Activated T-cell treated with anti-CD3 and anti-CD28 coated beads for 4 hours (primary cell): ENCODE measurements around the gene IBA57.
"Not testable (repeated sequence)": the region's sequence is repeated elsewhere in the genome, so short reads cannot be mapped to it uniquely, and the experiment has no call there.

Experiments
- DNase-seq: peaks from one replicate; pipeline ENCODE4 v3.0.0-alpha.2; 2020

The IBA57 gene

DNA sequence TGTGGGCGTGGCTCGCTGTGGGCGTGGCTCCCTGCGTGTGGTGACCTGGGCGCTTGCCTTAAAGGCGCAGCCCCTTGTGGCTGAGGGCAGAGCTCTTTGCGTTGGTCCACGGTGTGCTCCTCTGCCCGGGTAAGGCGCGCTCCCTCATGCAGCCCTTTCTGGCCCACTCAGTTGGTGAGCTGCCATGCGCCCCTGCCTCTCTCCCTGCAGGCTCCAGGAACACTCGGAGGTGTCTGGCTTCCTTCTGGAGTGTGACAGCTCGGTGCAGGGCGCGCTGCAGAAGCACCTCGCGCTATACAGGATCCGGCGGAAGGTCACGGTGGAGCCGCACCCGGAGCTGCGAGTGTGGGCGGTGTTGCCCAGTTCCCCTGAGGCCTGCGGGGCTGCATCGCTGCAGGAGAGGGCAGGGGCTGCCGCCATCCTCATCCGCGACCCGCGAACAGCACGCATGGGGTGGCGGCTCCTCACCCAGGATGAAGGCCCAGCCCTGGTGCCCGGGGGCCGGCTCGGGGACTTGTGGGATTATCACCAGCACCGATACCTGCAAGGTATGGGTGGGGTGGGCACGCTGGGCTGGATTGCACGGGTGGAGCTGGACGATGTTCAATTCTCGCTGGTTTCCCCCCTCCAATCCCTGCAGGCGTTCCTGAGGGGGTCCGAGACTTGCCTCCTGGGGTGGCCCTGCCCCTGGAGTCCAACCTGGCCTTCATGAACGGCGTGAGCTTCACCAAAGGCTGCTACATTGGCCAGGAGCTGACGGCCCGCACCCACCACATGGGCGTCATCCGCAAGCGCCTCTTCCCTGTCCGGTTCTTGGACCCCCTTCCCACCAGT, 9.1 kb downstream of the IBA57 start:
- DNase-seq, result no peak

DNA sequence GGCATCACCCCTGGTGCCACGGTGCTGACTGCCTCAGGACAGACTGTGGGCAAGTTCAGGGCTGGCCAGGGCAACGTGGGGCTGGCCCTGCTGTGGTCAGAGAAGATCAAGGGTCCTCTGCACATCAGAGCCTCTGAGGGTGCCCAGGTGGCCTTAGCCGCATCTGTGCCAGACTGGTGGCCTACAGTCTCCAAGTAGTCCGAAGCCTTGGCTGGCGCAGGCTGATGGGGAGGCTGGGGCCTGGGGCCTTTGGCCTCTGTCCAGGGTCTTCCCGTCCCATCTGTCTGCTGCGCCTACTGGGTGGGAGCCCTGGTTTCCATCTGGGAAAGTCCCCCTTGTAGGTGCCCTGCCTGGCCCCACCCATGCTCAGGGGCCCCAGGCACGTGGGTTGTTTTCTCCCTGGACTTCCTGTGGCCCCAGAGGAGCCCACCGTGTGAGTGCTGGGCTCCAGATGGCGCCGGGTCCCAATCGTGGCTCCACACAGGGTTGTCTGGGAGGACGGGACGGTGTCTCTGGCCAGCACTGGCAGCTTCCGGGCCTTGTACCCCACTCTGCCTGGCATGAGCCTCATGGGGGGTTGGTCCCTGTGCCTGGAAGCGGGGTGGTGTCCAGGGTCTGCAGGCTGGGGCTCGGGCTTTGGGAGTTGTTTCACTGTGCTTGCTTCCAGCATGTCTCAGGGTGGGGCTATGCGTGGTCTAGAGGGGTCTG, 9.9 kb downstream of the IBA57 start:
- DNase-seq, result no peak

DNA sequence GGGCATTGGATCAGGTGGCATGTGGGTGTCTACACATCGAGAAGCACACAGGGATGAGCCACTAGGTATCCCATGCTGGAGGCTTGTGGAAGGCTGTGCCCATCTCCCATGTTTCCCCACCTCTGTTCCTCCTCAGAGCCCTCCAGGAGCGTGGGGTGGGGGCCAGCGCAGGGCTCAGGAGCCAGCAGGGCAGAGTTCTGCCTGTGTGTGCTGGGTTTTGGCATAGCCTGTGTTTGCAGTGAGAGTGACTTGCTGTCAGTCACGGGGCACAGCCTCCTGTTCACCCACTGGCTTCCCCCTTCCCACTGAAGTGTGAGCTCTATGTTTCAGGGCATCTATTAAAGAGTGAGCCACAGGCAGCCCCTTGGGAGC, 10.4 kb downstream of the IBA57 start:
- DNase-seq, result no peak

DNA sequence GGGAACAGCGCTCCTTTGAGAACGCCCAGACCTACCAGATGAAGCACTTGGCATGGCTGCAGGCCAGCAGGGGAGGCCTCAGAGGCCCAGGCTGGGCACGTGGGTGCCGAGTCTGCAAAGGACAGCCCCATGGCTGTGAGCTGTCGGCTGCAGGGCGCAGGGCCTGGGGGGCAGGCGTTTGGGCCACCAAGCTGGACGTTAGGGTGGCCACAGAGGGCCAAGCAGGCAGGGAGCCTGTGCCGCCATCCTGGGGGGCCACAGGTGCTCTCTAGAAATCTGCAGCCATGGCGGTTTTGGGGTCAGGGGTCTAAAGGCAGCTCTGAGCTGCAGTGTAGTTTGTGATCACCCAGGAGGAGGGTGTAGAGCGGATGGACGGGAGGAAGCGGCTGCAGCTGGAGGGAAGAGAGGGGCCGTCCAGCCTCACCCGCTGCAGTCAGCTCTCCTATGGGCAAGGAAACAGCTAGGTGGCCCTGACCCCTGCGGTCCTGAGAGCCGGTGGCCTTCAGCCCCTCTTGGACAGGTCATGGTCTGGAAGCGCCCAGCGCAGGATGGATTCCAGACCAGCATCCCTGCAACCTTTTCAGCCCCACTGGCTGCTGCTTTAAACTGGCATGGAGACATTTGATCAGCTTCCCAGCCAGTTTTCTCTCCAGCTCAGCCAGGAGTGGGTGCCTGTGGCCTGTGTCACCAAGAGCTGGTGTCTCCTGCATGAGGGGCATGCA, 11.0 kb downstream of the IBA57 start:
- no peak for DNase-seq

DNA sequence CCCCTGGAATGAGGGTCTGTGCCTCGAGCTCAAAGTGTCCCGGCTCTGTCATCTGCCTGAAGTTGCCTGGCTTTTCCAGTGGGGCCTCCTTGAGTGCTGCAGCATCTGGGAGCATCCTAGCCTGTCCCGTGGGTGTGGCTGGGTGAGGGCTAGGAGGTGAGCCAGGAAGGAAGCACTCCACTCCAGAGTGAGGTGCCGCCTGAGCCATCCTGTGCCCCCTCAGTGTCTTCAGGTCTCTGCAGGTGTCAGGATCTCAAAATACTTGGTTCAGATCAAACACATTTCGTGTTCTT, 11.5 kb downstream of the IBA57 start:
- no peak for DNase-seq

DNA sequence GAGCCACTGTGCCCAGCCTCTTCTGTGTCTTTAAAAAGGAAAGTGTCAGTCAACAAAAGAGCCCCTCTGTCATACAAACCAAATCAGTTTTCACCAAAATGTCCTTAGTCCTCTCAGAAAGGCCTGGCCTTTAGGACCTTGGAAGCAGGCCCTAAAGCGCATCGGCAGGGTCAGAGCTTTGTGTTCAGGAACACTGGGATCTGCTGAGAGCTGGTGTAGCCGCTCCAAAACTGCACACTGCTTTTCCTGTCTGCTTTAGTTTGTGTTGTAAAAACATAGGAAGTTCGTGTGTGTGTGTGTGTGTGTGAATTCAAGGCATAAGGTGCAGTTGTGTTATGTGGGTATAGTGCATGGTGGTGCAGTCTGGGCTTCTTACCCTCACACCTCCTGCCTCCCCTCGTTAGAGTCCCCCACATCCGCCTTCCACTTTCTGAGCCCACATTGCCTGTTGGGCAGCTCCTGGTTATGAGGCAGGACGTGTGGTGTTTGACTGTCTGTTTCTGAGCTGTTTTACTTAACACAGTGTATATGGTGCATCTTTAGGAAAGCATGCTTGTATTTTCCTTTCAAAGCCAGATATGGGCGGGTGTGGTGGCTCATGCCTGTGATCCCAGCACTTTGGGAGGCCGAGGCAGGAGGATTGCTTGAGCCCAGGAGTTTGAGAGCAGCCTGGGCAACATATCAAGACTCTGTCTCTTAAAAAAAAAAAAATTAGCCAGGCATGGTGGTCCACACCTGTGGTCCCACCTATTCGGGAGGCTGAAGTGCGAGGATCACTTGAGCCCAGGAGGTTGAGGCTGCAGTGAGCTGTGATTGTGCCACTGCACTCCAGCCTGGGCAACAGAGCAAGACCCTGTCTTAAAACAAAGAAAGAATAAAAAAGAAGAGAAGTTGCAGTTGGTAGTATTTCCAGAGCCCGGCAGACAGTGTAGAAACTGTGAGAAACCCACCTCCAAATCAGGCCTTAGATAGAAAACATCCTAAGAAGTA, 12.4 kb downstream of the IBA57 start:
- no peak for DNase-seq

DNA sequence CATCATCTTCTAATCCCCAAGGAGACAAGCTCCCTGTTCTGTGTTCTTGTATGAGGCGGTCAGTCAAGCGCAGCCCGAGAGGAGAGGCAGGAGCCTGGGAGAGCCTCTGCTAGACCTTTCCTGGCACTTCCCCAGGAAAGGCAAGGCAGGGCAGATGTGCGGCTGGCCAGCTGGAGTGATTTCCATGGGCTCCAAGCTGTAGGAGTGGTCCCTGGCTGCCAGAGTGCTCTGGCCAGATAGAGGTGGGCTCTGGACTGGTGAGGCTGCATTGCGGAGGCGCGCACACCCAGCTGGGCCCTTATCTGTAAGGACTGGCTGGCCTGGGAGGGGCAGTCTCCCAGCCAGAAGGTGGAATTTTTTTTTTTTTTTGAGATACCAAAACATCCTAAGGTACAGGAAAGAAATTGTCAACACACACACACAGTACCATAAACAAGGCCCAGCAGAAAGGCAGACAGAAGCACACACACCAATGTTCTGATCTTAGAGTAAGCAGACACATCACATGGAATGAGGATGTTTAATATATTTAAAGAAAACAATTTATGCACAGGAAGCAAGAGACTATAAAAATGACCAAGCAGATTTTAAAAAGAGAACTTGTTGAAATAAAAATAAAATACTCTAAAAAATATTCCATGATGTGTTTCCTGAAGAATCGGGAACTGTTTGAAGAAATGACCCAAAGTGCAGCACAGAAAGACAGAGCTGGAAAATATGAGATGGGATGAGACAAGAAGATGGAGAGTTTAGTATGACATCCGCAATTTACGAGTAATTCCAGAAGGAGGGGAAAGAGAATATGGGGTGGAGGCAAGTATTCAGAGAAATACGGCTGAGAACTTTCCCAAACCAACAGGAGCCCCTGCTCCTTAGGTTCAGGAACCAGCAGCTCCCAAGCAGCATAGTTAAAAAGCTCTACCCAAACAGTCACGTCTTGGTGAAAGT, 13.4 kb downstream of the IBA57 start:
- DNase-seq, result no peak

DNA sequence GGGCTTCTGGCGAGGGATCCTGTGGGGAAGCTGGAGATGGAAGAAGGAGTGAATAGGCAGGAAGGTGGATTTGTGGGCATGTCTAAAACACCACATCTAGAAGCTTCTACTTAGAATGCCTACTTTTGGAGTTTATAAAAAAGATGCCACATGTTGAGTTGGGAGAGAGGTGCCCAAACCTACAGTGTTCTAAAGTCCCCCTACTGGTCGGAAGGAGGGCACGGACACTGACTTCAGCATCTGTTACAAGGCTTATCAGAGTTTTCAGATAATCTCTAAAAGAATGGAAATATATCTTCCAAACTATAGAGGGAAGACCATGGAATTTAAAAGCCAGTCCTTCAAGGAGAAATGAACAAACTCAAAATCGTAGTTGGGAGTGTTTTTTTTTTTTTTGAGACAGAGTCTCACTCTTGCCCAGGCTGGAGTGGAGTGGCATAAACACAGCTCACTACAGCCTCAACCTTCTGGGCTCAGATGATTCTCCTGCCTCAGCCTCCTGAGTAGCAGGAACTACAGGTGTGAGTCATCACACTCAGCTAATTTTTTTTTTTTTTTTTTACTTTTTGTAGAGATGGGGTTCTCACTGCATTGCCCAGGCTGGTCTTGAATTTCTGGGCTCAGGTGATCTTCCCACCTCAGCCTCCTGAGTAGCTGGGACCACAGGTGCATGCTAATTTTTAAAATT, 14.8 kb downstream of the IBA57 start:
- DNase-seq, result no peak

DNA sequence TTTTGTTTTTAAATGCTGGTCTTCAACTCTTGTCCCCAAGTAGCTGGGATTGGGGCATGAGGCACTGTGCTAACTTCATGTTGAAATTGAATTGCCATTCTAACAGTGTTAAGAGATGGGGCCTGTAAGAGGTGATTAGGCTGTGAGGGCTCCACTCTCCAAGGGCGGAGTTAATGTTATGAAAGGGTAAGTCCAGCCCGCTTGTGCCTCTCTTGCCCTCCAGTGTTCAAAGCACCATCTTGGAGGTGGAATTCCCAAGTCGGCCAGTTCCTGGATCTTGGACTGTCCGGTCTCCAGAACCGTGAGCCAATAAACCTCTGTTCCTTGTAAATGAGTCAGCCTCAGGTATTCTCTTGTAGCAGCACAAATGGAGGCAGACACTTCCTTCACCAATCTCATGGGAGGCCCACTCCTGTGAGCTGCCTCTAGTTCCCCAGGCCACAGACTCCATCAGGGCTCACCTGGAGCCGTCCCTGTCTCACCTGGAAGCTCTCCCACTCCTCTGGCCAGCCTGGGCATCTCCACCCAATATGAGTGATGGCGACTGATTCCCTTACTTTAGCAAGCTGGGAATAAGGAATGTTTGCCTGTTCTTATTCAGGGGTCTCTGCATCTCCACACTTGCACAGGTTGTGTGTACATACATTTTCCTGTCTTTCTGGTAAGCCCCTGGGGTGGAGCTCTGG, 15.5 kb downstream of the IBA57 start:
- no peak for DNase-seq

DNA sequence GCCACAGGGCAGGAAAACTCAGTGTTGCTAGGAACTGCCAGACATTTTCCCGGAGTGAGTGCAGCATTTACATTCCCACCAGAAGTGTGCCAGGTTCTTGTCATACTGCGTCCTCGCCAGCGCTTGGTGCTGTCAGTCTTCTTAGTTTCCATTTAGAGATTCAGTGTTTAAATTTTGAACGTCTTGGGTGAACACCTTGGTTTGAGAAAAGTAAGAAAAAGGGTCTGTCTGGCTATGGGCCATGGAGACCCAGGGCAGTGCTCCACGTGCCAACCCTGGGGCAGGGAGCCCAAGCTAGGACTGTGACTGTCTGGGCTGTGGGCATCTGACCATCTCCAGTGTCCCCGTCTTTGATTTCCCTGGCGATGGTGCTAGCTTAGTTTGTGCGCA, 16.0 kb downstream of the IBA57 start:
- no peak for DNase-seq

DNA sequence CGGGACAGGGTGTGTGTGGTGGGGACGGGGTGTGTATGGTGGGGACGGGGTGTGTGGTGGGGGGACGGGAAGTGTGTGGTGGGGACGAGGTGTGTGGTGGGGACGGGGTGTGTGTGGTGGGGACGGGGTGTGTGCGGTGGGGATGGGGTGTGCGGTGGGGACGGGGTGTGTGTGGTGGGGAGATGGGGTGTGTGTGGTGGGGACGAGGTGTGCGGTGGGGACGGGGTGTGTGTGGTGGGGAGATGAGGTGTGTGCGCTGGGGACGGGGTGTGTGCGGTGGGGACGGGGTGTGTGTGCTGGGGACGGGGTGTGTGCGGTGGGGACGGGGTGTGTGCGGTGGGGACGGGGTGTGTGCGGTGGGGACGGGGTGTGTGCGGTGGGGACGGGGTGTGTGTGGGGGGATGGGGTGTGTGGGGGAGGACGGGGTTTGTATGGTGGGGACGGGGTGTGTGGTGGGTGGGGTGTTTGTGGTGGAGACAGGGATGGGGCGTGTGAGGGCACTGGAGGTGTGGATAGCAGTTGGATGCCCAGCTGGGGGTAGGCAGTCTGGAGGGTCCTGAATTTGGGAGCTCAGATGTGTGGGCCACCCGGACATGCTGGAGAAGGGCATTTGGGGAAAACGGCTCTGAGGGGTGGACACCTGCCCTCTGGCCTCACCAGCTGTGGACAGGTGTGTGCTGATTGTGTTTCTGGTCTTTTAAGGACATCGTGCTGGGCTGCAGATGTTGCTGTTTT, 16.9 kb downstream of the IBA57 start:
- DNase-seq, result no peak

DNA sequence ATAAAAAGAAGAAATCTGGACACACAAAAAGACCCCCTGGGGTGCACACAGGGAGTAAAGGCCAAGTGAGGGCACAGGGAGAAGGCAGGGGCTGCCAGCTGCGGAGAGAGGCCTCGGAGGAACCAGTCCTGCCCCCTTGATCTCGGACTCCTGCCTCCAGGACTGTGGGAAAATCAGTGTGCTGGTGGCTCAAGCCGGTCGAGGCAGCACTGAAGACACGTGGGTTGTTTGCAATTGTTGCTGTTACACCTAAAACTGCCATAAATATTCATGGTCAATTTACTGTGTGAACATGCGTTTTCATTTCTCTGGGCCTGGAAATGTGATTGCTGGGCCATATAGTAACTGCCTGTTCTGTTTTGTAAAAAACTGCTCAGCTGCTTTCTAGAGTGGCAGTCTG, 18.5 kb downstream of the IBA57 start:
- no peak for DNase-seq

DNA sequence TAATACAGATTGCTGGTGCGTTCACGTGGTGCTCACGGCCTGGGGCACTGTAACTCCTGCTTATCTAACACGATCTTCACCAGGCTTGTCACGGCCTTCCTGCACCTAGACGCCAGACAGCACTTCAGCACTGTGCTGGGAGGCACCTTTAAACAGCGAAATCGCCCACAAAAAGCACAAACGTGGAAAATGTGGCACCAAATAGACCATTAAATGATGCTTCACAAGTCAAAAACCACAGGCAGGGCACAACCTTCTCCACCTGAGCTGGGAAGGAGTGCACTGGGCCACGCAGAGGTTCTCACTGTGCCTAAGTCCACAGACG, 20.0 kb downstream of the IBA57 start:
- DNase-seq, result no peak

DNA sequence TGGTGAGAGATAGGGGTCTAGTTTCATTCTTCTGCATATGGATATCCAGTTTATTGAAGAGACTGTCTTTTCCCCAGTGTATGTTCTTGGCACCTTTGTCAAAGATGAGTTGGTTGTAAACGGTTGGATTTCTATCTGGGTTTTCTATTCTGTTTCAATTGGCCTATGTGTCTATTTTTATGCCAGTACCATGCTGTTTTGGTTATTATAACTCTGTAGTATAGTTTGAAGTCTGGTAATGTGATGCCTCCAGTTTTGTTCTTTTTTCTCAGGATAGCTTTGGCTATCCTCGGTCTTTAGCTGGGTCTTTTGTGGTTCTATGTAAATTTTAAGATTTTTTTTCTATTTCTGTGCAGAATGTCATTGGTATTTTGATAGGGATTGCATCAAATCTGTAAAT, 22.6 kb downstream of the IBA57 start:
- not testable (repeated sequence) for DNase-seq

DNA sequence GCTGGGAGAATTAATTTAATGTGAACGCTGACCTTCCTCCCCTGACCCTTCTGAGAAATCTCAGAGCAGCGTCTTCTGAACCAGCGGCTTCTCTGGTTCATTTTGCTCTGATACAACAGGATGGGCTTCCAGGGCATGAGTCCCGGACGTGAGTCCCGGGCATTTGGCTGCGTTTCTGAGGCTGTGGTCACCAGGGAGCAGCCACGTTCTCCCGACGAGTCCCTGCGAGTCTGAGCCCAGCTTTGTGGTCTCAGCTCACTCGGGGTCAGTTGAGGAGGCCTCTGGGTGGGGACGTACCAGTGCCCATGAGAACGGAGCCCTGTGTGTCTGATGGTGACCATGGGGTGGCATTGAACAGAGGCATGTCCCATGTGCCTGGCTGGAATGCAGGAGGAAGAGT, 24.6 kb downstream of the IBA57 start:
- DNase-seq, result no peak

DNA sequence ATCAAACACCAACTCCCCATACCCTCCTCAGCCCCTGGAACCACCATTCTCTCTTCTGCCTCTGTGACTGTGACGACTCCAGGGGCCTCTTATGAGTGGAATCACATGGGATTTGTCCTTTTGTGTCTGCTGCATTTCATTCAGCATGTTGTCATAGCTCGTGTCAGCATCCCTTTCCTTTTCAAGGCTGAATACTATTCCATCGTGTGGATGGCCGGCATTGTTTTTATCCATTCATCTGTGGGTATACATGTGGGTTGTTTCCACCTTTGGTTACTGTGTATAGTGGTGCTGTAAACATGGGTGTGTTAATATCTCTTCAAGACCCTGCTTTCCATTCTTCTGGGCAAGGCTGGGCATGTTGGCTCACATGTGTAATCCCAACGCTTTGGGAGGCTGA, 25.2 kb downstream of the IBA57 start:
- no peak for DNase-seq

DNA sequence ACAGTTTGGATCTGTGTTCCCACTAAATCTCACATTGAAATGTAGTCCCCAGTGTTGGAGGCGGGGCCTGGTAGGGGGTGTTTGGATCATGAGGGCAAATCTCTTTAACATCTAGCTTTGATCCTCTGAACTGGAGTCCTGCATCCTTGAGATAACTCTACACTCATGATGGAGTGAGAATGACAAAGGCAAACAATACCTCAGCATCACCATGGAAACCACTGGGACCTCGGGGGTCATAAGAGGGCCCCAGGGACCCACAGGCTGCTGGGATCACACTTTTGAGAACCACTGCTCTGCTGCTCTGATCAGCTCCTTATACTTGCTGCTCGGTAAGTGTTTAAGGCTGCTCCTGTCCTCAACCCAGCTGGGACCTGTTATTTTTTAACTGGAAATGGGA, 28.8 kb downstream of the IBA57 start:
- DNase-seq, result no peak

DNA sequence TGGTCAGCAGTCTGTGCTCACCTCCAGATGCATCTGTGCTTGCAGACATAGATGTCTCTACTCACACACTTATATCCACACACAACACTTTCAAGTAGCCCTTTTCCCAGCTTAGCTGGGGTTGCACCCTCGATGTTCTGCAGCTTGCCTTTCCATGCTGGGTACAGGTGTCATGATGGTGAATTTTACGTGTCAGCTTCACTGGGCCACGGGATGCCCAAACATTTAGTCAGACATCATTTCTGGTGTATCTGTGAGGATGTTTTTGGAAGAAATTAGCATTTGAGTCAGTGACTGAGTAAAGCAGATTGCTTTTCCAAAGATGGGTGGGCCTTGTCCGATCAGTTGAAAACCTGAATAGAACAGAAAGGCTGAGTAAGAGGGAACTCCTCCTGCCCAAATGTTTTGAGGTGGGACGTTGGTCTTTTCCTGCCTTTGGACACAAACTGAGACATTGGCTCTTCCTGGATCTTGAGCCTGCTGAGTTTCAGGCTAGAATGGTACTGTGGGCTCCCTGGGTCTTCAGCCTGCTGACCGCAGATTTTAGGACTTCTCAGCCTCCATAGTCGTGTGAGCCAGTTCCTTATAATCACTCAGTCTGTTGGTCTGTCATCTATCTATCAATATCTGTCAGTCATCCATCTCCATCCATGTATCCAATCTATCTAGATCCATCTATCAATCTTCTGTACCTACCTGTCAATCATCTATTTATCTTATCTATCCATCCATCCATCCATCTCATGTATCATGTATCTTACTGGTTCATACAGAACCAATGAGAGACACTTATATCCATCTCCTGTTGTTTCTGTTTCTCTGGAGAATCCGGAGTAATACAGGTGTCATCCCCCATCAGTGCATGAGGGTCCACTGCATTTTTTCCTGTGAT, 29.6 kb downstream of the IBA57 start:
- DNase-seq, result no peak
